CMK (cell line): ENCODE measurements around the gene ME1.
"Not testable (repeated sequence)": the region's sequence is repeated elsewhere in the genome, so short reads cannot be mapped to it uniquely, and the experiment has no call there.

Source experiments
- DNase-seq: peaks from one replicate; pipeline ENCODE4 v3.0.0-alpha.2; 2010; ENCODE audit warnings: low read depth

Gene ME1

GRCh38 chr6:83256719-83257118, 174.1 kb downstream of the ME1 start:
- DNase-seq, result not testable (repeated sequence)

- no peak for DNase-seq
Observed at GRCh38 chr6:83252719-83253118, 178.1 kb downstream of the ME1 start.

GRCh38 chr6:83250235-83250634, 180.6 kb downstream of the ME1 start:
- no peak for DNase-seq

GRCh38 chr6:83247471-83247870, 183.4 kb downstream of the ME1 start:
- DNase-seq, result no peak

- DNase-seq, result no peak
Observed at GRCh38 chr6:83231146-83231545, 199.7 kb downstream of the ME1 start.

- DNase-seq, result no peak
Observed at GRCh38 chr6:83226517-83226916, 204.3 kb downstream of the ME1 start.

- DNase-seq, result no peak
Observed at GRCh38 chr6:83221889-83222479, 208.9 kb downstream of the ME1 start.

GRCh38 chr6:83221276-83221675, 209.6 kb downstream of the ME1 start:
- DNase-seq, result no peak

- no peak for DNase-seq
Observed at GRCh38 chr6:83220121-83220520, 210.7 kb downstream of the ME1 start.

- DNase-seq, result no peak
Observed at GRCh38 chr6:83218646-83219045, 212.2 kb downstream of the ME1 start.

- DNase-seq, result no peak
Observed at GRCh38 chr6:83216806-83217205, 214.0 kb downstream of the ME1 start.

GRCh38 chr6:83215131-83216047, 215.5 kb downstream of the ME1 start:
- no peak for DNase-seq

GRCh38 chr6:83202031-83202430, 228.8 kb downstream of the ME1 start:
- no peak for DNase-seq

GRCh38 chr6:83199863-83200225, 231.0 kb downstream of the ME1 start:
- no peak for DNase-seq

- DNase-seq, result no peak
Observed at GRCh38 chr6:83199173-83199862, 231.5 kb downstream of the ME1 start.

- no peak for DNase-seq
Observed at GRCh38 chr6:83198486-83199172, 232.2 kb downstream of the ME1 start.

- DNase-seq, result no peak
Observed at GRCh38 chr6:83193747-83194566, 236.9 kb downstream of the ME1 start.

- peak; percentile 66 for DNase-seq
Observed at GRCh38 chr6:83192871-83193746, 237.7 kb downstream of the ME1 start, which contains the start of the genes PGM3 and RWDD2A. Gene PGM3 (minus strand): TSS chr6:83193265. CDS start chr6:83191012, 2,253 bp downstream. Gene RWDD2A (plus strand): TSS chr6:83193357. CDS start chr6:83194452, 1,095 bp downstream.

- no peak for DNase-seq
Observed at GRCh38 chr6:83192456-83192855, 238.4 kb downstream of the ME1 start.

GRCh38 chr6:83191974-83192373, 238.9 kb downstream of the ME1 start:
- not testable (repeated sequence) for DNase-seq
